ENCODE data around the gene GRM7. TPM values are rescaled to one million over a fixed set of nuclear protein-coding genes. Genes with fewer than 3 reads are reported as not detected.

The GRM7 gene
- total and polyA plus RNA-seq, 10 donors, result 0.02 to 0.20 (median 0.14) TPM; not detected in 7

DNA sequence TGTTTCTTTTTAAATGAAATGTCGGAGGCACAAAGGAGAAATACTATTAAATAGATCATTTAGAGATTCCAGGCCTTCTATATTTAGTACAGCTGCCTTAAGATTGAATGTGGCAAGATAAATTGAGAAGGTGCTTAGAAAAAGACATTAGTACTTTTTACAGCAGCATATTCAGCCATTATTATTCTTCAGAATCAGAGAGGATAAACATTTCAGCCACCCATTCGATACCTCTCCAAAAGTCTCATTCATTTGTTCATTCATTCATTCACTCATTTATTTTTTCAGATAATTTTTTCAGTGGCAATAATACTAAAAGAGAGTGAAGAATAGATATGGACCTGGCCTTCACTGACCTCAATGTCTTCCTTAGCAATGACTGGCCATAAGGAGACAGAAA lies 347.0 kb downstream of the GRM7 start:
- H3K36me3 ChIP-seq, result no peaks in the 10 kb centered on the region
- no peak overlapping the region for H3K27ac ChIP-seq
- no peak for DNase-seq
- intact Hi-C loops (cut with DNase I; ENCODE audit: low total_unique reads), result no loop called here
- H3K9me3 ChIP-seq, result no peaks in the 10 kb centered on the region
- no peak overlapping the region for H3K4me3 ChIP-seq
- WGBS, 5 donors, result 75 to 87% (median 79%) methylated on average over 2 of the region's 2 CpGs
- TF ChIP-seq POLR2AphosphoS5 (IDR thresholded peaks at IDR 0.05) (no peak), POLR2A (IDR thresholded peaks at IDR 0.05) (no peak)
- TF ChIP-seq, protein P1, sequence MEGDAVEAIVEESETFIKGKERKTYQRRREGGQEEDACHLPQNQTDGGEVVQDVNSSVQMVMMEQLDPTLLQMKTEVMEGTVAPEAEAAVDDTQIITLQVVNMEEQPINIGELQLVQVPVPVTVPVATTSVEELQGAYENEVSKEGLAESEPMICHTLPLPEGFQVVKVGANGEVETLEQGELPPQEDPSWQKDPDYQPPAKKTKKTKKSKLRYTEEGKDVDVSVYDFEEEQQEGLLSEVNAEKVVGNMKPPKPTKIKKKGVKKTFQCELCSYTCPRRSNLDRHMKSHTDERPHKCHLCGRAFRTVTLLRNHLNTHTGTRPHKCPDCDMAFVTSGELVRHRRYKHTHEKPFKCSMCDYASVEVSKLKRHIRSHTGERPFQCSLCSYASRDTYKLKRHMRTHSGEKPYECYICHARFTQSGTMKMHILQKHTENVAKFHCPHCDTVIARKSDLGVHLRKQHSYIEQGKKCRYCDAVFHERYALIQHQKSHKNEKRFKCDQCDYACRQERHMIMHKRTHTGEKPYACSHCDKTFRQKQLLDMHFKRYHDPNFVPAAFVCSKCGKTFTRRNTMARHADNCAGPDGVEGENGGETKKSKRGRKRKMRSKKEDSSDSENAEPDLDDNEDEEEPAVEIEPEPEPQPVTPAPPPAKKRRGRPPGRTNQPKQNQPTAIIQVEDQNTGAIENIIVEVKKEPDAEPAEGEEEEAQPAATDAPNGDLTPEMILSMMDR (IDR thresholded peaks at IDR 0.05 in 8 of 11, conservative IDR thresholded peaks at IDR 0.05 in 3 of 11), result no peak
- H3K27me3 ChIP-seq (replicated peaks in 1 of 7), result no peaks in the 10 kb centered on the region
- peaks cover 0 to 15% (median 2%) of the 10 kb centered on the region in 6 donors for H3K4me1 ChIP-seq

DNA sequence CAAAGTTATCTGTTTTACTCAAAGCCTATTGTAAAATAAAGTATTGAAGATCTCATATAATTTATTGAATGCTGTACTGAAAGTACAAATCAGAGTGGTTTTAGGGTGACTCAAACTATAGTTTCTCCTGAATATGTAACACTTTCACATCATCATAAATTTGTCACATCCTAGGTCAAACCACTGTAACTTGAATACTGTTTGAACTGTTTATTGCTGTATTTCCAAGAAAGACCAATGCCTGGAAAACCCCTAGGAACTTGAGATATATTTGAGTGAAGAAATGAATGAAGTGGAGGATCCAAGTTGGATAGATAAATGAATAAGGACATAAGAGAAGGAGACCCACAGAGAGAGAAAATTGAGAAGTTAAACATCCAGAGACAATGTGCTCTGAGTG lies 348.2 kb downstream of the GRM7 start:
- H3K27ac ChIP-seq, result no peak overlapping the region
- intact Hi-C loops (cut with DNase I; ENCODE audit: low total_unique reads), result no loop called here
- TF ChIP-seq POLR2A (IDR thresholded peaks at IDR 0.05), result no peak
- TF ChIP-seq, protein P1 (IDR thresholded peaks at IDR 0.05 in 8 of 11, conservative IDR thresholded peaks at IDR 0.05 in 3 of 11), result no peak
- no peak for TF ChIP-seq POLR2AphosphoS5 (IDR thresholded peaks at IDR 0.05)
- H3K36me3 ChIP-seq, result no peaks in the 10 kb centered on the region
- H3K27me3 ChIP-seq (replicated peaks in 1 of 7), result no peaks in the 10 kb centered on the region
- no peak overlapping the region for H3K4me3 ChIP-seq
- no peak for DNase-seq
- H3K9me3 ChIP-seq, result no peaks in the 10 kb centered on the region
- H3K4me1 ChIP-seq, result peaks cover 0 to 15% (median 2%) of the 10 kb centered on the region in 6 donors

DNA sequence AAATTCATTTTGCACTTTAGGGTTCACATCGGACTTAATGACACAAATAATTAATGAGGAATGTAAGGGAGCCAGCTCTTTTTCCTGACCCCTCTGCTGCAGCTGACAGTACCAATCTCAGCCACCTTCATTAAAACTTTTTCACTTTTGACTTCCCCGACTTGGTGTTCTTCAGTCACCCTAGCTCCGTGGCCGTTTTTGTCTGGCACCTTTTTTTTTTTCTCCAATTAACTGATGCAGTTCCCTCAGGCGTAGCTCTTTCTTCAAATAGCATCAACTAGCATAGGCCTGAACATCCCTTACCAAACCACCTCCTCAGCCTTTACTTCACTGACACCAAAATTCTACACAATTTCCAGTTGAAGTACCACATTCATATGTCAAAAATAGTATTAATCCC lies 350.8 kb downstream of the GRM7 start:
- TF ChIP-seq POLR2AphosphoS5 (IDR thresholded peaks at IDR 0.05) (no peak), POLR2A (IDR thresholded peaks at IDR 0.05) (no peak)
- TF ChIP-seq, protein P1 (IDR thresholded peaks at IDR 0.05 in 8 of 11, conservative IDR thresholded peaks at IDR 0.05 in 3 of 11), result no peak
- H3K36me3 ChIP-seq, result no peaks in the 10 kb centered on the region
- intact Hi-C loops (cut with DNase I; ENCODE audit: low total_unique reads), result no loop called here
- no peak overlapping the region for H3K4me3 ChIP-seq
- WGBS, 5 donors, result 67 to 77% (median 75%) methylated on average over 5 of the region's 5 CpGs
- peaks cover 0 to 5% (median 0%) of the 10 kb centered on the region in 6 donors for H3K4me1 ChIP-seq
- DNase-seq, result no peak
- no peaks in the 10 kb centered on the region for H3K27me3 ChIP-seq (replicated peaks in 1 of 7)
- no peak overlapping the region for H3K27ac ChIP-seq
- H3K9me3 ChIP-seq, result no peaks in the 10 kb centered on the region

DNA sequence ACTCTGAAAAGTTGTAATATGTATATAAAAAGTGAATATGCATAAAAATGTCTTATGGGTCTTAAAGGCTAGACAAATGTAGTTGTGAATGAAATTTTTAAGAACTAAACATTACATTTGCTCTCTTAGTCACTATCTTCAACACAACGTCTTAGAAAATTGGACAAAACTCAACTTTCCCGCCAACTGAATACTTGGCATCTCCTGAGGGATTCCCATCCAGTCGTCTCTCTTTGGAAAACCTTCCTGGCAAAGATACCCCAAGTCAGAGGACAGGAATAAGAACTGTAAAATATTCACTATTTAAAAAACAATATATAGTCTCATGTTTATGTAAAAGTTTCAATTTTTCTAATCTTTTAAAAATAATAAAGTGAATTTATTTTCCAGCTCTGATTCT lies 354.8 kb downstream of the GRM7 start:
- TF ChIP-seq POLR2A (IDR thresholded peaks at IDR 0.05) (no peak), POLR2AphosphoS5 (IDR thresholded peaks at IDR 0.05) (no peak)
- Histone ChIP-seq H3K36me3 (no peaks in the 10 kb centered on the region), H3K4me3 (no peak overlapping the region), H3K27ac (no peak overlapping the region), H3K4me1 (no peaks in the 10 kb centered on the region), H3K27me3 (replicated peaks in 1 of 7) (no peaks in the 10 kb centered on the region), H3K9me3 (no peaks in the 10 kb centered on the region)
- intact Hi-C loops (cut with DNase I; ENCODE audit: low total_unique reads), result no loop called here
- no peak for DNase-seq
- WGBS, 5 donors, result 73 to 88% (median 79%) methylated on average over 3 of the region's 3 CpGs

DNA sequence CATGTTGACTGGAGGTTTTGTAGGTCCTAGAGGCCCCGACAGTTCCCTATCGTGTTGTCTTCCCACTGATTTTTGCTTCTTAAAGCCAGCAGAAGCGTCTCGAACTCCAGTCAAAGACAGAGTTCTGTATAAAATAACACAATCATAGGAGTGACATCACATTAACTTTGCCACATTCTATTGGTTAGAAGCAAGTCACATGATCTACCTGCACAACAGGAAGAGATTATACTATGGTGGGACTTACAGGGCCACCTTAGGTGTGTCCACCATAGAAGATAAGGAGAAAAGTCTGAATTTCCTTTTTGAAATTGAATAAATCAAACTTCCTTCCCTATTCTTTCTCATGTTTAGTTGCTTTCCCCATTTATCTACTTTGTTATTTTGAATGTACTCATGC lies 365.5 kb downstream of the GRM7 start:
- TF ChIP-seq, protein P1 (IDR thresholded peaks at IDR 0.05 in 8 of 11, conservative IDR thresholded peaks at IDR 0.05 in 3 of 11), result no peak
- TF ChIP-seq POLR2A (IDR thresholded peaks at IDR 0.05), result no peak
- TF ChIP-seq POLR2AphosphoS5 (IDR thresholded peaks at IDR 0.05), result no peak
- H3K27me3 ChIP-seq (replicated peaks in 1 of 7), result no peaks in the 10 kb centered on the region
- DNase-seq, result no peak
- H3K36me3 ChIP-seq, result no peaks in the 10 kb centered on the region
- H3K27ac ChIP-seq, result no peak overlapping the region
- WGBS, 5 donors, result 91 to 99% (median 94%) methylated on average over 4 of the region's 4 CpGs
- H3K4me1 ChIP-seq, result no peaks in the 10 kb centered on the region
- H3K4me3 ChIP-seq, result no peak overlapping the region
- intact Hi-C loops (cut with DNase I; ENCODE audit: low total_unique reads), result no loop called here
- no peaks in the 10 kb centered on the region for H3K9me3 ChIP-seq
